GM10248 (cell line): ENCODE measurements around the gene CARD10.

ENCODE experiments used
- CTCF ChIA-PET: fragments of 300-600 bp; sonication (Branson Sonifier 250); formaldehyde crosslinking; extraction: SDS; loops from one replicate; lab custom pipeline; 2021; ENCODE audit warnings: antibody characterized with exemption; lab: Yijun Ruan, JAX
- POLR2A ChIA-PET: fragments of 350-650 bp; sonication (Branson Sonifier 250); formaldehyde crosslinking; extraction: SDS; loops from one replicate; lab custom pipeline; 2020; ENCODE audit warnings: antibody characterized with exemption; lab: Yijun Ruan, JAX
- DNase-seq: peaks from one replicate; pipeline ENCODE4 v3.0.0; 2012; ENCODE audit errors: extremely low spot score
- CTCF ChIP-seq: IDR thresholded peaks from 2 replicates; pipeline ENCODE4 v1.5.1; 2012; ENCODE audit warnings: mild to moderate bottlenecking, low read depth; ENCODE audit errors: extremely low read depth, missing control alignments, control extremely low read depth

The CARD10 gene

GRCh38 chr22:37462983-37463382 is 56.2 kb downstream of the CARD10 start:
- CTCF ChIA-PET: interaction anchor here (1.8 to 1.9 kb wide), 2 partner anchors 9 to 145 kb away, joined by 6 to 7 read pairs; no protein-coding TSS in a partner anchor
- POLR2A ChIA-PET: no interaction called here
- TF ChIP-seq CTCF: no peak
- DNase-seq: no peak

GRCh38 chr22:37462436-37462835 is 56.8 kb downstream of the CARD10 start:
- no peak for TF ChIP-seq CTCF
- ChIA-PET CTCF (interaction anchor here (1.0 to 1.9 kb wide), 3 partner anchors 10 to 145 kb away, joined by 3 to 7 read pairs (median 6); no protein-coding TSS in a partner anchor), POLR2A (no interaction called here)
- no peak for DNase-seq

- ChIA-PET CTCF (interaction anchor here (1.0 to 1.8 kb wide), 2 partner anchors 10 to 33 kb away, joined by 3 to 6 read pairs; no protein-coding TSS in a partner anchor), POLR2A (no interaction called here)
- TF ChIP-seq CTCF: no peak
- no peak for DNase-seq
Observed at GRCh38 chr22:37461961-37462360, 57.3 kb downstream of the CARD10 start.

- DNase-seq: no peak
- TF ChIP-seq CTCF: no peak
- CTCF ChIA-PET: no interaction called here
- POLR2A ChIA-PET: interaction anchor here (0.7 kb wide), 1 partner anchor 145 kb away, joined by 3 read pairs; no protein-coding TSS in a partner anchor
Observed at GRCh38 chr22:37460684-37461083, 58.5 kb downstream of the CARD10 start.

GRCh38 chr22:37459206-37459605 is 60.0 kb downstream of the CARD10 start:
- TF ChIP-seq CTCF: no peak
- POLR2A ChIA-PET: no interaction called here
- no peak for DNase-seq
- CTCF ChIA-PET: interaction anchor here (1.3 to 5.2 kb wide), 8 partner anchors 11 to 199 kb away, joined by 3 to 68 read pairs (median 12); no protein-coding TSS in a partner anchor

- DNase-seq: peak; percentile 87
- ChIA-PET CTCF (interaction anchor here (0.6 to 5.2 kb wide), 19 partner anchors 9 to 197 kb away, joined by 3 to 68 read pairs (median 4); partner anchors contain the start of gene MFNG), POLR2A (no interaction called here)
- TF ChIP-seq CTCF: peak; percentile 76
Observed at GRCh38 chr22:37457093-37457893, 61.9 kb downstream of the CARD10 start.
